ENCODE data around the gene EBF3. TPM values are rescaled to one million over a fixed set of nuclear protein-coding genes. Genes with fewer than 3 reads are reported as not detected.

The EBF3 gene
- total RNA-seq, 1 donor from 2014 or later = not detected

DNA sequence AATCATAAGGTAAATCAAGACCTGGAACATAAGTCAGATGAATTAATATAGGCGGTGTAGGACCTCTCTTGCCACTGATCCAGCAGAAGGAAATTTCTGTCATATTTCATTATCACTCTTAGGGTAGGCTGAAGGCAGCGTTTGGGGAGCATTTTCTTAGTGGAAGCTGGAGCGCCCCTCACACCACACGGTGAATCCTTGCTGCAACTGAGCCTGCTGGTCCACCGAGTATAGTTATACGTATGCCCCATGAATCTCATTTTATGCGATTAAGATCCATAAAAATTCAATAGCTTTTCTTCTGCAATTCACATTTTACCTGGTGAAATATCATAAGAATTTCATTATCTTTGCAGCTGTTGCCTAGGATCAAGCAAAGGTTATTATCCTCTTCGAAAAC lies 19.6 kb downstream of the EBF3 start:
- Histone ChIP-seq H3K36me3 (ENCODE audit: control insufficient read depth, insufficient read depth, low read length) (no peaks in the 10 kb centered on the region), H3K4me3 (ENCODE audit: low read depth, low read length) (no peak overlapping the region), H3K27me3 (ENCODE audit: control insufficient read depth, insufficient read depth, low read length) (peaks cover 2% of the 10 kb centered on the region)
- no peak for TF ChIP-seq CTCF (IDR thresholded peaks at IDR 0.05; ENCODE audit: insufficient read depth, low read length, poor library complexity, severe bottlenecking)
- DNase-seq (ENCODE audit: low read depth) = no peak

DNA sequence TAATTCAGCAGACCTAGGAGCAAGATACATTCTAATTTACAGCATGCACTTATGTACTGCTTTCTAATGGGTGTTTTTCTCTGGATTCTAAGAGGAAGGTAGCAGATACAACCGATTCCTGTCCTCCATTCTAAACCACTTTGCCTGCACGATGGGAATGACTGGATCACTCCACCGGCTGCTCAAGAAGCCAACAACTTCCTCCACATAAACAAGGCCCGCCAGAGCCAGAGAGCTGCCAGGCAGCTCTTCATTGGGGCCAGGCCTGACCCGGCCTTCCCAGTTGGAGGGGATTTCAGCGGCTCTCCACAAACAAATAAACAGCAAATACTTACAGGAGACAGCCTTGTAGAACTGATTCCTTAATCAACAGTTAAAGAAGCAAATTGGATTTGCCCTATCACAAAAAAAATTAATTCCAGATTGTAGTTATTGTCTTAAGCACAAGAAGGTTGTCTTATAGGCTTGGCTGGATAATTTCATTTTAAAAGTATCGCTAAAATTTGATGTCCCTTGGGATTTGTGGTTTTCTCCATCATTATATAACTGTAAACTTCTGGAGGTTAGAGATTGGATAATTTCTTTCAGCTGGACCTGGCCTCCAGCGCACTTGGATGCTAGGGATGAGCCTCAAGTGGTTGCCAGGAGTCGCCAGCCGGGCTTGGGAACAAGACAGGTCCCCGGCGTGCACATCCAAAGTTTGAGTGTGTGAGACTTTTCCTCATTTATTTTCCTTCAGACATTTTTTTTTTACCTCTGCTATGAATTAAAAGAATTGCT lies 20.9 kb downstream of the EBF3 start:
- H3K36me3 ChIP-seq (ENCODE audit: control insufficient read depth, insufficient read depth, low read length) = no peaks in the 10 kb centered on the region
- no peak for TF ChIP-seq CTCF (IDR thresholded peaks at IDR 0.05; ENCODE audit: insufficient read depth, low read length, poor library complexity, severe bottlenecking)
- H3K27me3 ChIP-seq (ENCODE audit: control insufficient read depth, insufficient read depth, low read length) = peaks cover 2% of the 10 kb centered on the region
- DNase-seq (ENCODE audit: low read depth) = no peak
- H3K4me3 ChIP-seq (ENCODE audit: low read depth, low read length) = no peak overlapping the region

- no peaks in the 10 kb centered on the region for H3K36me3 ChIP-seq (ENCODE audit: control insufficient read depth, insufficient read depth, low read length)
- no peak overlapping the region for H3K4me3 ChIP-seq (ENCODE audit: low read depth, low read length)
- no peak for DNase-seq (ENCODE audit: low read depth)
- TF ChIP-seq CTCF (IDR thresholded peaks at IDR 0.05; ENCODE audit: insufficient read depth, low read length, poor library complexity, severe bottlenecking) = no peak
- H3K27me3 ChIP-seq (ENCODE audit: control insufficient read depth, insufficient read depth, low read length) = peaks cover 2% of the 10 kb centered on the region
Measured at GRCh38 chr10:129942391-129942790, 21.7 kb downstream of the EBF3 start.

DNA sequence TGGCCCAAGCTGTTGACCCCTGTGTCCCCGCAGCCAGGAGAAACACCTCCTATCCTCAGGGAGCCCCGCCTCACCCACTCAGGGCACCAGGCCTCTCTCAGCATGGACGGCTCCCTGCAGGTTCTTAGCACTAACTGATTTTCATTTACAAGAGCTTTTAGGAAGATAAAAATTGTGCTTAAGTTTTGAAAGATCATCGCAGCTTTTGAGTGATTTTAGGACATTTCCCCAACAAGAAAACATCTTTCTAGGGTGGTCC lies 22.1 kb downstream of the EBF3 start:
- Histone ChIP-seq H3K27me3 (ENCODE audit: control insufficient read depth, insufficient read depth, low read length) (peaks cover 2% of the 10 kb centered on the region), H3K36me3 (ENCODE audit: control insufficient read depth, insufficient read depth, low read length) (no peaks in the 10 kb centered on the region), H3K4me3 (ENCODE audit: low read depth, low read length) (no peak overlapping the region)
- no peak for TF ChIP-seq CTCF (IDR thresholded peaks at IDR 0.05; ENCODE audit: insufficient read depth, low read length, poor library complexity, severe bottlenecking)
- DNase-seq (ENCODE audit: low read depth) = no peak

GRCh38 chr10:129941199-129942018 lies 22.7 kb downstream of the EBF3 start:
- H3K36me3 ChIP-seq (ENCODE audit: control insufficient read depth, insufficient read depth, low read length) = no peaks in the 10 kb centered on the region

More at GRCh38 chr10:129941199-129942018, 22.7 kb downstream of the EBF3 start:
- no peak for TF ChIP-seq CTCF (IDR thresholded peaks at IDR 0.05; ENCODE audit: insufficient read depth, low read length, poor library complexity, severe bottlenecking)
- no peak for DNase-seq (ENCODE audit: low read depth)
- Histone ChIP-seq H3K27me3 (ENCODE audit: control insufficient read depth, insufficient read depth, low read length) (peaks cover 2% of the 10 kb centered on the region), H3K4me3 (ENCODE audit: low read depth, low read length) (no peak overlapping the region)

All from kidney epithelial cell (primary cell).